ENCODE measurements around the gene ITPR1.
"Not testable (repeated sequence)": the region's sequence is repeated elsewhere in the genome, so short reads cannot be mapped to it uniquely, and the experiment has no call there.

Gene ITPR1

DNA sequence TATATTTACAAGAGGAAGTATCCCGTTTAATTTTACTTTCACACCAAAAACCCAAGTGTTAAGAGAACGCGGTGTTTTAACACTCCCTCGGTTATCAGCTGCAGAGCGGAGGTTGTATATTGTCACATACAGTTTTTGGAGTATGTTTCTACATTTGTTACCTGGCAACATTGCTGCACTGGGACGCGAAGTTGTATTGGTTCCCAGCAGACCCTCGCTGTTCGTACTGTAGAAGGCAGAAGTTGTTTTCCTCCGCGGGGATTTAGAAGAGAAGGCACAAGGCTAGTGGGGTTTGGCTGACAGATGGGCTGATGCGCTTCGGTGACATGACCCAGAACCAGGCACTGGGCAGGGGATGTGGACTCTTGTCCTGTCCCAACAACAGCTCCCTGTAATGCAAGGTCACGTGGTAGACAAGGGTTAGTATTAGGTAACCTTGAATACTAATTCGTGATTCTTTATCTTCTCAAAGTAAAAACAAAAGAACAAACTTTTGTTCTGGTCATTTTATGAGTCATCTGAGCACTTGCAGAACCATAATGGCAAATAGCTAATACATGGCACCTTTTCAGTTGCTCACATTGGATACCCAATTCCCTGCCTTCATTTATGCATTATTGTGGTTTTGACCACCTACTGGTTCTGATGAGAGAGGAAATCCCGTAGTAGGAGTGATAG, 255.7 kb downstream of the ITPR1 start:
- DNase-seq: no peak

DNA sequence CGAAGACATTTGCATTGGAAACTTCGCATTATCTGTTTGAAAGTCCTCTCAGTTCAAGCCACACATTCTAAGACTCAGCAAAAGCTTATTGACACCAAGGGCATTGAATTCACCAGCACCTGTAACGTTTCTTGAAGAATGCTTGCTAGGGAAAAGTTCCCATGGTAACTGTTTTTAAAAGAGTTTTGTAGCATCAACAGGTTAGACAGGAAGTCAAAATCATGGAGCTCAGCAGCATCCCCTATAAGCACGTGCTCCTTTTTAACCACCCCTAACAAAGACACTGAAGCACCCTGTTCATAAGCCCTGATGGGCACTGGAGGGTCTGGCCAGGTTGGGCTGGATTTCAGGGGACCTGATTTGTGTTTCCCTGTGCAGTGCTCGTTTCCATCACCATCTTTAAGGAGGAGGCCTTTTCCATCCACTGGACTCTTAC, 256.4 kb downstream of the ITPR1 start:
- no peak for DNase-seq

- peak in 1 of 2 experiments; percentile 39 for DNase-seq
These were observed 257.3 kb downstream of the ITPR1 start for GRCh38 chr3:4750306-4750968.

GRCh38 chr3:4751029-4751501, 257.9 kb downstream of the ITPR1 start:
- DNase-seq: no peak

DNA sequence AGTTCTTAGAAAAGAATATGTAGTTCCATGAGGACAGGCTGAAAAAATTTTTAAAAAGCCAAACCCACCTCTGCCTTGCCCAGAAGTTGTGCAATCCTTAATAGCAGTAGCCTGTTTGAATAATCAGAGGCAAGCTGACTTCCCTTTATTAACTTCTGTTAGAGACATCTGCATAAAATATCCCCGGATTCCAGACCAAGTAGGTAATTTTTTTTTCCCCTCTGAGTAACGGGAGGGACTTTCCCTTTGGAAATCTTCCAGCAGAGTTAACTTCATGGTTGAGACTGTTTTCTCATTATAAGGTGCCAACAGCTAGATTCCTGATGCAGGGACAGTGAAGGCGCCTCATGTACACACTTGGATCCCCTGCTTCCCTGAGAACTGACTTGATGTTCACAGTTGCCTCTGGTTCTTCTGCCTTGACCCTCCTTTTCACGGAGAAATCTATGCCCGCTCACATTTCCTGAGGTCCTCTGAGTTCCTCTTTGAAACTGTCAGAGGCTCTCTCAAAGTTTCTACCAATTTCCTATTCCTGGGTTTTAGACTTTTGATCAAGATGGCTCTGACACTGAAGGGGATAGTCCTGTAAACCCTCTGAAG, 258.5 kb downstream of the ITPR1 start:
- no peak for DNase-seq

DNA sequence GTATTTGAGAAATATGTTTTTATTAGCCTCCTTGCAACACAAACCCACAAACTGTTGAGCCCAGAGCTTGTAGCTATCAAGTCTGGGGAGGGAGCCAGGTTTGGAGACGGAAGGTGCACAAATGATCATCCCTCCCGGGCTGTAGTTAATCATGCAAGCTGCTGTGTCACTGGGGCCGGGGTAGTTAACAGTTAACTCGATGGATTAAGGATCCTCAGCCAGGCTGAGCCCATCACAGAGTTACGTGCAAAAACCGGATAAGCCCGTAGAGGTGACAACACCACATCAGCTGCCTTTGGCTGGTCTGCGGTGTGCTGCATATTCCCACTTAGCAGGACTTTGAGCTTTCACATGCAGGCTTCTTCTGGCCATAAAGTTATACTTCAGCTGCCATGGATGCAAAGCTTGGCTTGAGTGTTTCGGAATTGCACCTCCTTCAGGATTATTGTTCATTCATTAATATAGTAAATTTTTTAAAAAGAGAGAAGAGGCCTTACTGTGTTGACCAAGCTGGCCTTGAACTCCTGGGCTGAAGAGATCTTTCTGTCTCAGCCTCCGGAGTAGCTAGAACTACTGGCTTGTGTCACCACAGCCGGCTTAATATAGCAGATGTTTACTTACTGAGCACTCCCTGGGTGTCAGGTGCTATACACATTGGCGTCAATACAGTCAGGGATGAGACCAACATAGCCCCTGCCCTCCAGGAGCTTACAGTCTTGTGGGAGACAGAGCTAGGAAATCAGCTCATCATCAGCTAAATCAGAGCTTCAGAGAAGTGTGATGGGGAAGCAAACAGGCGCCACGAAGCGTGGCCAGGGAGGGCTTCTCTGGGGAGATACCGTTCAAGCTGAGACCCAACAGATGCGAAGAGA, 259.3 kb downstream of the ITPR1 start:
- DNase-seq: no peak

- no peak for DNase-seq
These were observed 260.0 kb downstream of the ITPR1 start for GRCh38 chr3:4753073-4753691.

GRCh38 chr3:4754180-4755086, 261.3 kb downstream of the ITPR1 start:
- DNase-seq: peak in 1 of 2 experiments; percentile 25

DNA sequence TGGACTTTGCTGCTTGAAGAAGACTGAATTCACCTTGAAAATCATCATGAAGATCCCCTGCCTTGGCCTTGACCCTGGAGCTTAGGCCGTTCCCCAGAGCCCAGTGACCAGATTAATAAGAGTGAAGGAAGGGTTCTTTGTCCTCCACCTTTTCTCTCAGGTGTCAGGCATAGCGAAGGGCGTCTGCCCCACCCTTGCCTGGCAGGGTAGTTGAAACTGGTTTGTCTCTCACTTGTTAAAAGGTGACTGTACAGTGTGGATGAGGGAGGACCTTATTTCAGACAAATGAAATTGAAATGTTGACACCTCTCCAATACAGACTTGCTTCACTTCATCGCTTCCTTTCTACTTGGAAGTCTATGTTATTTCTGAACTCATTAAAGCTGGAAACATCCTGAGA, 262.4 kb downstream of the ITPR1 start:
- no peak for DNase-seq

DNA sequence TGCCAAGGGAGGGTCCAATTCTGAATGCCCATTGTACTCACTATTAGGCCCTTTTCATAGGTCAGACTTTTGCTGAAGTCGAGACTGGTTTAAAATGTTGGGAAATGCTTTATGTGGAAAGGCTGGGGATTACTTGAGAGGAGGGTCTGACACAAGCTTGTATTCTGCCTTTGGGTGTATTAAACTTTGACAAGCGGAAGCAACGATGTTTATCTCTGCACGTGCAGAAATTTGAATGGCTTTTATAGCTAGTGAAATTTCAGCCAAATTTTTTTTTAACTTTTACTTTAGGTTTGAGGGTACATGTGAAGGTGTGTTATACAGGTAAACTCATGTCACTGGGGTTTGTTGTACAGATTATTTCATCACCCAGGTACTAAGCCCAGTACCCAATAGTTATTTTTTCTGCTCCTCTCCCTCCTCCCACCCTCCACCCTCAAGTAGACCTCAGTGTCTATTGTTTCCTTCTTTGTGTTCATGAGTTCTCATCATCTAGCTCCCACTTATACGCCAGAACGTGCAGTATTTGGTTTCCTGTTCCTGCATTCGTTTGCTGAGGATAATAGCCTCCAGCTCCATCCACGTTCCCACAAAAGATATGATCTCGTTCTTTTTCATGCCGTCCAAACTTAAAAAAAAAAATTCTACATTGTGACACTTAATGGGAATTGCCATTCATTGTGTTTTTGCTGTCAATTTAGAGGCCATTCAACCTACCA, 263.1 kb downstream of the ITPR1 start:
- DNase-seq: no peak

DNA sequence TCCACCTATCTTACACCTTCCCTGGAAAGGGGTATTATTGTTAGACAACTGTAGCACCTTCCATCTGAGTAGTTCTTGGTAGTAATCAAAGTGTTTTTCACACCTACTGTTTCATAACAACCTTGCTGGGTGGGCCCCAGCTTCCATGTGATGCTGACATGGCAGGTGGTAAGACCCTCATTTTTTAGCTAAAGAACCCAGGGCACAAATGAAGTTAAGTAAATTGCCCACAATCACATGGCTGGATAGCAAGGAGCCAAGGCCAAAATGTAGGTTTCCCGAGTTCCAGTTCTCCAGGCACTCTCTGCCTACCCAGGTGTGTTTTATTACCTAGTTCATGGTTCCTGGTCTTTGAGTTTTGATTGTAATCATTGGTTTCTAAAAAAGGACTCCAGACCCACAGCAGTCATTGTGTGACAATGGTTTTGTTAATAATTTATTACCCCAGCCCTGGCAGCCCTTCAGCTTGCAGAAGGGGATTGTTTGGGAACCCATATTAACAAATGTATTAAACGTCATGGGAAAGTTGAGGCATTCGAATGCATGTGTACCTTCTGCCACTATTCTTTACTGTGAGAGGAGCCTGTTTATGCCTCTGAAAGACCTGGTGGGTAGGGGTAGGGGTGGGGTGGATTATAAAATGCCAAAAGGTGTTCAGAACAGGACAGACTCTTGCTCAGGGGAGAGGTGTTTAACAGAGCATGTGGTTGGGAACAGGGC, 263.9 kb downstream of the ITPR1 start:
- no peak for DNase-seq

DNA sequence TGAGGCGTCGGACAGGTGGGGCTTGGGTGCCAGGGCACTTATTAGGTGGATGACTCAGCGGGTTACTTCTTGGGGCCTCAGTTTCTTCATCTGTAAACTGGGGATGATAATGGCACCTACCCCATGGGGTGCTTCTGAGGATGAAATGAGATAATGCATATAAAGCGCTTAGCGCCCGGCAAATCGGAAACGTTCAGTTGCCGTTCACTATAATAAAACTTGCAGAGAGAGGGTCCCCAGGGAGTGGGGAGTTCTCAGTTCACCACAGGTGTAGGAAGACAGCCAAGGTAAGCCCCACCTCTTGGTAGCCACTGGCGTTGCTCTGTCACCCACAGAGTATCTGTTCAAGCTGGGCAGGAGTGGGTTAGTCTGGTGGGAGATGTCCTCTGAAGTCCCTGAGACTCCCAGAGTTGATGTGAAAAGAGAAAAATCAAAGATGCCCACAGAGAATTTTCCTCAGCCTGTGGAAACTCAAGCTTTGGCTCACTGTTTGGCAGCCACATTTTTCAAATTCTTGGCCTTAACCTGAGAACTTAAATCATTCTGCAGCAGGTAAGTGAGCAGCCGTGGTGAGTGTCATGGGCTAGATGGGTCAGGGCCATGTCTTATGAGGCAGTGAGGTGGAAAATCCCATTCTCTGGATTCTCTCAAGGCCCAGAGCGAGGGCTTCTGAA, 264.6 kb downstream of the ITPR1 start:
- DNase-seq: no peak

- DNase-seq: no peak
These were observed 265.2 kb downstream of the ITPR1 start for GRCh38 chr3:4758249-4758860.

DNA sequence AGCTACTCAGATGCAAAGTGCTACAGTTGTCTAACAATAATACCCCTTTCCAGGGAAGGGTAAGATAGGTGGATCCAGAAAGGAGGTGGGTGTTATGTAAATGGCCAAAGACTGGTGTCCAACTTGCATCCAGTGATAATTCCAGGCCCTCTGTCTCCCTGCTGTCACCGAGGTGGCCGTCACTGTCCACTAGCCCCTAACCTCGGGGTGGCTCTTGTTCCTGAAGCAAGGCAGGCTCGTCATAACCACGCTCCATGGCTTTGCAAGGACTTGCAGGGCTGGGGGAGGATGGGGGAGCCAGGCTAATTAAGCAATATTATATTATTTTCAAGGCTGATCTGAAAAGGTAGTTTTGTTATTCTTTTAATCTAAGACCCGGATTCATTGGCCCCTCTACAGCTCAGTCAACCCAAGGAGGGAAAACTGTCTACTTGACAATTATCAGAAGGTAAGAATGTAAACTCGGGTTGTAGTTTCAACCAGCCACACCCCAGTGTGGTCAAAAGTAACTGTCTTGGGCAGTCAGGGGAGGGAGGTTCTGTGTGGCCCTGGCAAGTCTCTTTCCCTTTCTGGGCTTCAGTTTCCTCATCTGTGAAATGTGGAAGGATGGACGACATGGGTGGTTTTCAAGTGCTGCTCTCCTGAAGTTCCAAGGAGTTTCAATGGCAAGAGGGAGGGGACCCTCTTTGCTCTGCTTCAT, 266.0 kb downstream of the ITPR1 start:
- DNase-seq: no peak

- DNase-seq: no peak
These were observed 266.7 kb downstream of the ITPR1 start for GRCh38 chr3:4759689-4760312.

GRCh38 chr3:4761759-4762158, 268.6 kb downstream of the ITPR1 start:
- DNase-seq: no peak

DNA sequence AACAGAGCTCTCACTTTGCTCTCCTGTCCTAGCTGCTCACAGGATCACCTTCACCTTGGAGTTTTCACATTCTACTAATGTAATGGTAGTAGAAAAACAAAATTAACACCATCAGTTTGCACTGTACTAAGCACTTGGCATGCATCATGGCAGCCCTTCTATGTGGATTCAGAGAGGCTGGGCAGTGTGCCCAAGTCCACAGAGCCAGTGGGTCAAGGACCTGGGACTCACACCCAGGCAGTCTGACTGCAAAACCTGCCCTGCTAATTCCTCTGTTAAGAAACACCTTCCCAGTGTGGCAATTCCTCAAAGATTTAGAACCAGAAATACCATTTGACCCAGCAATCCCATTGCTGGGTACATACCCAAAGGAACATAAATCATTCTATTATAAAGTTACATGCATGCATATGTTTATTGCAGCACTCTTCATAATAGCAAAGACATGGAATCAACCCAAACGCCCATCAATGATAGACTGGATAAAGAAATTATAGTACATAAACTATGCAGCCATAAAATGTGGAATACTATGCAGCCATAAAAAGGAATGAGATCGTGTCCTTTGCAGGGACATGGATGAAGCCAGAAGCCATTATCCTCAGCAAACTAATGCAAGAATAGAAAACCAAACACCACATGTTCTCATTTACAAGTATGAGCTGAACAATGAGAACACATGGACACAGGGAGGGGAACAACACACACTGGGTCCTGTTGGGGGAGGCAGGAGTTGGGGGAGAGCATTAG, 269.5 kb downstream of the ITPR1 start:
- not testable (repeated sequence) for DNase-seq
